Naive thymus-derived CD8-positive, alpha-beta T cell (primary cell): Measurements from ENCODE around the gene MAP3K19. TPM values are rescaled to one million over a fixed set of nuclear protein-coding genes. Genes with fewer than 3 reads are reported as not detected.
"Not testable (repeated sequence)": the region's sequence is repeated elsewhere in the genome, so short reads cannot be mapped to it uniquely, and the experiment has no call there.

Experiments
- ATAC-seq, 2 donors: fragments of 150-1000 bp; cut with Tn5 transposase in 1 of 2; sonication (Bioruptor Pico), chemical (Tn5 transposase) in 1 of 2; 1 replicate in 1 of 2; 2 replicates in 1 of 2; pipeline ENCODE4 v1.10.0; 2021; ENCODE audit warnings: mild to moderate bottlenecking in 2 of 2, moderate library complexity in 2 of 2
- POLR2A ChIA-PET: fragments of 350-600 bp; sonication (Branson Sonifier 250); formaldehyde crosslinking; loops from one replicate; lab custom pipeline; 2021; ENCODE audit warnings: antibody characterized with exemption; lab: Charles Lee
- DNase-seq, 10 donors: peaks; one replicate each; pipeline versions ENCODE4 v3.0.0 to v3.0.0-alpha.2; 2020 to 2022
- H3K27ac Mint-ChIP-seq, 10 donors: one replicate each; pipeline ENCODE4 v1.8.0; 2020 to 2022; ENCODE audit warnings: mild to moderate bottlenecking in 10 of 10, mixed read lengths in 10 of 10, moderate library complexity in 4 of 10, inconsistent platforms in 1 of 10
- H3K27me3 Mint-ChIP-seq, 5 donors: one replicate each; pipeline ENCODE4 v1.8.0; 2021 to 2022; ENCODE audit warnings: mixed read lengths in 5 of 5
- H3K36me3 Mint-ChIP-seq, 3 donors: one replicate each; pipeline ENCODE4 v1.8.0; 2020 to 2022; ENCODE audit warnings: mixed read lengths in 3 of 3, mild to moderate bottlenecking in 2 of 3, inconsistent platforms in 1 of 3
- H3K4me1 Mint-ChIP-seq, 4 donors: one replicate each; pipeline ENCODE4 v1.8.0; 2021 to 2022; ENCODE audit warnings: mixed read lengths in 4 of 4
- H3K4me3 Mint-ChIP-seq, 10 donors: one replicate each; pipeline ENCODE4 v1.8.0; 2020 to 2022; ENCODE audit warnings: mild to moderate bottlenecking in 10 of 10, mixed read lengths in 10 of 10, moderate library complexity in 6 of 10, inconsistent platforms in 1 of 10
- H3K9me3 Mint-ChIP-seq, 9 donors: one replicate each; pipeline ENCODE4 v1.8.0; 2020 to 2022; ENCODE audit warnings: mixed read lengths in 9 of 9, mild to moderate bottlenecking in 3 of 9, inconsistent platforms in 1 of 9, moderate library complexity in 1 of 9
- polyA plus RNA-seq, 3 donors: library from polyadenylated mRNA; unstranded; fragments of 300-500 nt; fragmentation: Illumina TruSeq; gene quantifications; one replicate each; pipeline ENCODE4 v1.2.3, GENCODE V29; 2021
- total RNA-seq, 8 experiments: library from RNA in 2 of 8; stranded (reverse) in 2 of 8; gene quantifications; one replicate each; pipeline ENCODE4 v1.2.3 and lab custom pipeline; 2021 to 2026

The MAP3K19 gene
- total and polyA plus RNA-seq, 5 experiments from 2014 or later, result not detected

DNA sequence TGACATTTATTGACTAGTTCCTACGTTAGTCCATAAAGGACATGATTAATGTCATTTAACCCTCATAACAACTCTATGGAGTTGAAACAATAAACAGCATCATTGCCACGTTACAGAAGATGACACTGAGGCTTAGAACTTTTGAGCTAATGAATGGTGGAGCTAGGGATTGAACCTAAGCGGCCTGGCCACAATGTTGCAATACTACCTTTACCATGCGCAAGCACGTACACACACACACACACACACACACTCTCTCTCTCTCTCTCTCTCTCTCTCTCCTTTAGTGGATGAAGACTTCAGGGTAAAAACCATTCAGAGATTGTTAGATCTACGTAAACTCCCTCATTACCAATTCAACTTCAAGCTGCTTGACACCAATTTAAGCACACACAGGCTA is 875 bp upstream of the MAP3K19 start:
- H3K36me3 Mint-ChIP-seq, result peaks cover 0 to under 1% (median 0%) of the 10 kb centered on the region in 3 donors
- H3K4me1 Mint-ChIP-seq, result peaks cover 6 to 10% (median 8%) of the 10 kb centered on the region in 4 donors
- POLR2A ChIA-PET, result interaction anchor here (1.3 kb wide), 1 partner anchor 9 kb away, joined by 3 read pairs; no protein-coding TSS in a partner anchor
- no peak overlapping the region for H3K4me3 Mint-ChIP-seq
- peaks cover 0 to 3% (median 0%) of the 10 kb centered on the region in 5 donors for H3K27me3 Mint-ChIP-seq
- H3K27ac Mint-ChIP-seq, result no peak overlapping the region
- ATAC-seq (no peak), DNase-seq (no peak)
- H3K9me3 Mint-ChIP-seq, result peaks cover 0 to 2% (median 0%) of the 10 kb centered on the region in 9 donors

GRCh38 chr2:135043345-135043744 is 3.9 kb downstream of the MAP3K19 start:
- POLR2A ChIA-PET, result no interaction called here
- Mint-ChIP-seq H3K36me3 (no peaks in the 10 kb centered on the region), H3K4me3 (no peak overlapping the region), H3K4me1 (no peaks in the 10 kb centered on the region), H3K27me3 (peaks cover 0 to 8% (median 0%) of the 10 kb centered on the region in 5 donors), H3K27ac (no peak overlapping the region), H3K9me3 (no peaks in the 10 kb centered on the region)
- DNase-seq (no peak), ATAC-seq (no peak)

GRCh38 chr2:135037831-135038230 is 9.4 kb downstream of the MAP3K19 start:
- Mint-ChIP-seq H3K27ac (no peak overlapping the region), H3K4me3 (no peak overlapping the region)

DNA sequence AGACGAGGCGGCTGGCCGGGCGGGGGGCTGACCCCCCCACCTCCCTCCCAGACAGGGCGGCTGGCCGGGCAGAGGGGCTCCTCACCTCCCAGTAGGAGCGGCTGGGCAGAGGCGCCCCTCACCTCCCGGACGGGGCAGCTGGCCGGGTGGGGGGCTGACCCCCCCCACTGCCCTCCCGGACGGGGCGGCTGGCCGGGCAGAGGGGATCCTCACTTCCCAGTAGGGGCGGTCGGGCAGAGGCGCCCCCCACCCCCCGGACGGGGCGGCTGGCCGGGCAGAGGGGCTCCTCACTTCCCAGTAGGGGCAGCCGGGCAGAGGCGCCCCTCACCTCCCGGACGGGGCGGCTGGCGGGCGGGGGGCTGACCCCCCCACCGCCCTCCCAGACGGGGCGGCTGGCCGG is 14.0 kb downstream of the MAP3K19 start:
- H3K9me3 Mint-ChIP-seq, H3K4me1 Mint-ChIP-seq, DNase-seq, H3K36me3 Mint-ChIP-seq, POLR2A ChIA-PET, H3K4me3 Mint-ChIP-seq, ATAC-seq, H3K27ac Mint-ChIP-seq, H3K27me3 Mint-ChIP-seq: not testable (repeated sequence)

More at GRCh38 chr2:135037831-135038230, 9.4 kb downstream of the MAP3K19 start:
- Mint-ChIP-seq H3K9me3 (peaks cover 0 to 1% (median 0%) of the 10 kb centered on the region in 9 donors), H3K27me3 (peaks cover 0 to 8% (median 0%) of the 10 kb centered on the region in 5 donors), H3K36me3 (no peaks in the 10 kb centered on the region), H3K4me1 (no peaks in the 10 kb centered on the region)
- POLR2A ChIA-PET, result no interaction called here
- ATAC-seq, result no peak
- DNase-seq, result no peak

DNA sequence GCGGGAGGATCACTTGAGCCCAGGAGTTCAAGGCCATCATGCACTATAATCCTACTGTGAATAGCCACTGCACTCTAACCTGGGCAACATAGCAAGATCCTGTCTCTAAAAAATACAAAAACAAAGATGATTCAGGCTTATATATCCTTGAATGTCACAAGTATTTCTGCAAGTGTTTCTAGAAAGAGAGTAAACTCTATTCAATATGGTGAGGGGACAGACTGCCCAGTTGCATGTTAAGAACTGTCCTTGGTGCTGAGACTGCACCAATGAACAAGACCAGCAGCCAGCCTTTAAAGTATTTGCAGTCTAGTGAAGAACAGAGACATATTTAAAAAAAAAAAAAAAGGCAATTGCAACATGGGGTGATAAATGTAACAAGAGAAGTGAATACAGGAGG is 16.4 kb downstream of the MAP3K19 start:
- no peak overlapping the region for H3K27ac Mint-ChIP-seq
- peaks cover 0 to 3% (median 0%) of the 10 kb centered on the region in 9 donors for H3K9me3 Mint-ChIP-seq
- no peak overlapping the region for H3K4me3 Mint-ChIP-seq
- DNase-seq (no peak), ATAC-seq (no peak)
- H3K36me3 Mint-ChIP-seq, result no peaks in the 10 kb centered on the region
- POLR2A ChIA-PET, result no interaction called here
- peaks cover 0 to 2% (median 0%) of the 10 kb centered on the region in 4 donors for H3K4me1 Mint-ChIP-seq
- peaks cover 0 to 8% (median 4%) of the 10 kb centered on the region in 5 donors for H3K27me3 Mint-ChIP-seq

GRCh38 chr2:135029481-135030134 is 17.6 kb downstream of the MAP3K19 start:
- Mint-ChIP-seq H3K4me3 (no peak overlapping the region), H3K4me1 (peaks cover 0 to 2% (median 0%) of the 10 kb centered on the region in 4 donors)

GRCh38 chr2:135023886-135024485 is 23.3 kb downstream of the MAP3K19 start:
- POLR2A ChIA-PET, result no interaction called here
- ATAC-seq (no peak), DNase-seq (no peak)
- Mint-ChIP-seq H3K27me3 (peaks cover 0 to 5% (median 4%) of the 10 kb centered on the region in 5 donors), H3K4me1 (peaks cover 0 to 5% (median 0%) of the 10 kb centered on the region in 4 donors), H3K9me3 (peaks cover 0 to 9% (median 0%) of the 10 kb centered on the region in 9 donors), H3K36me3 (no peaks in the 10 kb centered on the region), H3K4me3 (no peak overlapping the region), H3K27ac (no peak overlapping the region)

More at GRCh38 chr2:135029481-135030134, 17.6 kb downstream of the MAP3K19 start:
- POLR2A ChIA-PET, result no interaction called here
- no peak overlapping the region for H3K27ac Mint-ChIP-seq
- H3K9me3 Mint-ChIP-seq, result peaks cover 0 to 4% (median 0%) of the 10 kb centered on the region in 9 donors
- H3K36me3 Mint-ChIP-seq, result no peaks in the 10 kb centered on the region
- DNase-seq (no peak), ATAC-seq (no peak)
- peaks cover 0 to 8% (median 4%) of the 10 kb centered on the region in 5 donors for H3K27me3 Mint-ChIP-seq

- no peak for ATAC-seq
- H3K9me3 Mint-ChIP-seq, result peaks cover 0 to 9% (median 0%) of the 10 kb centered on the region in 9 donors
- peaks cover 0 to 5% (median 0%) of the 10 kb centered on the region in 4 donors for H3K4me1 Mint-ChIP-seq
- peaks cover 0 to 5% (median 4%) of the 10 kb centered on the region in 5 donors for H3K27me3 Mint-ChIP-seq
- DNase-seq, result no peak
- no peaks in the 10 kb centered on the region for H3K36me3 Mint-ChIP-seq
- H3K4me3 Mint-ChIP-seq, result no peak overlapping the region
- POLR2A ChIA-PET, result no interaction called here
- H3K27ac Mint-ChIP-seq, result no peak overlapping the region
Observed at GRCh38 chr2:135022952-135023880, 24.0 kb downstream of the MAP3K19 start.

- ATAC-seq (no peak), DNase-seq (no peak)
- peaks cover 0 to 5% (median 1%) of the 10 kb centered on the region in 3 donors for H3K36me3 Mint-ChIP-seq
- H3K4me1 Mint-ChIP-seq, result peaks cover 0 to 3% (median 0%) of the 10 kb centered on the region in 4 donors
- no peak overlapping the region for H3K4me3 Mint-ChIP-seq
- H3K27me3 Mint-ChIP-seq, result peaks cover 0 to 1% (median 0%) of the 10 kb centered on the region in 5 donors
- POLR2A ChIA-PET, result interaction anchor here (0.6 kb wide), 1 partner anchor 20 kb away, joined by 5 read pairs; no protein-coding TSS in a partner anchor
- peaks cover 0 to 9% (median 2%) of the 10 kb centered on the region in 9 donors for H3K9me3 Mint-ChIP-seq
- no peak overlapping the region for H3K27ac Mint-ChIP-seq
Observed at GRCh38 chr2:135021618-135022017, 25.6 kb downstream of the MAP3K19 start.

GRCh38 chr2:135011633-135012032 is 35.6 kb downstream of the MAP3K19 start:
- no peaks in the 10 kb centered on the region for H3K4me1 Mint-ChIP-seq
- no peak for DNase-seq
- peaks cover 0 to 7% (median 0%) of the 10 kb centered on the region in 9 donors for H3K9me3 Mint-ChIP-seq
- H3K4me3 Mint-ChIP-seq, result no peak overlapping the region
- POLR2A ChIA-PET, result no interaction called here
- peaks cover 0 to 3% (median 0%) of the 10 kb centered on the region in 5 donors for H3K27me3 Mint-ChIP-seq
- no peak for ATAC-seq
- peaks cover 0 to 5% (median 5%) of the 10 kb centered on the region in 3 donors for H3K36me3 Mint-ChIP-seq
- H3K27ac Mint-ChIP-seq, result no peak overlapping the region

GRCh38 chr2:135010200-135010942 is 36.9 kb downstream of the MAP3K19 start:
- Mint-ChIP-seq H3K27ac (no peak overlapping the region), H3K9me3 (no peaks in the 10 kb centered on the region), H3K4me3 (no peak overlapping the region), H3K36me3 (peaks cover 0 to 1% (median 0%) of the 10 kb centered on the region in 3 donors), H3K4me1 (no peaks in the 10 kb centered on the region), H3K27me3 (peaks cover 0 to 7% (median 0%) of the 10 kb centered on the region in 5 donors)
- ATAC-seq (no peak), DNase-seq (no peak)
- POLR2A ChIA-PET, result no interaction called here

DNA sequence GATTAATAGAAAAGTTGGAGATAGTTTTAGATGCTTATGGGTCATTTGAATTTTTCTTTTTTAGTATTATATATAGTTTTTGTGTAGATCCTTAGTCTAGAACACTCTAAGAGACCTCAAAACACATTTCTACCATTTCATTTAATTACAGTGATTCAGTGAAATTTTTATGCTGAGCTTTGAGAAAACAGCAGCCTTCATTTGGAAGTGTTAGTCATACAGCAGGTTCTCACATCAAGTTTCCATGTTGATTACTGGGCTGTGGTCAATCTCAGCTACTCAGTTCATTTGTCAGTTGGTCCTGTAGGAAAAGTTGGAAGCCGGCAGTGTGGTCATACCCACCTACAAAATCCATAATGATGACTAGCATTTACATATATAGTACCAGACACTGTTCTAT is 37.9 kb downstream of the MAP3K19 start:
- ATAC-seq (no peak), DNase-seq (no peak)
- no peaks in the 10 kb centered on the region for H3K9me3 Mint-ChIP-seq
- H3K4me1 Mint-ChIP-seq, result peaks cover under 1 to 4% (median 2%) of the 10 kb centered on the region in 4 donors
- H3K4me3 Mint-ChIP-seq, result no peak overlapping the region
- H3K27ac Mint-ChIP-seq, result no peak overlapping the region
- H3K27me3 Mint-ChIP-seq, result peaks cover 2 to 13% (median 5%) of the 10 kb centered on the region in 5 donors
- POLR2A ChIA-PET, result no interaction called here
- H3K36me3 Mint-ChIP-seq, result peaks cover 0 to 1% (median 0%) of the 10 kb centered on the region in 3 donors
